Midbrain (tissue), 1 donor: ENCODE measurements around the gene ZNF555.
A peak's percentile ranks its signal among the peaks of the same experiment; 100 is the strongest.
"Not testable (repeated sequence)": the region's sequence is repeated elsewhere in the genome, so short reads cannot be mapped to it uniquely, and the experiment has no call there.

ENCODE experiments used
- DNase-seq: peaks from one replicate; lab custom pipeline; 2025; lab: John Stamatoyannopoulos, UW

Gene ZNF555

DNA sequence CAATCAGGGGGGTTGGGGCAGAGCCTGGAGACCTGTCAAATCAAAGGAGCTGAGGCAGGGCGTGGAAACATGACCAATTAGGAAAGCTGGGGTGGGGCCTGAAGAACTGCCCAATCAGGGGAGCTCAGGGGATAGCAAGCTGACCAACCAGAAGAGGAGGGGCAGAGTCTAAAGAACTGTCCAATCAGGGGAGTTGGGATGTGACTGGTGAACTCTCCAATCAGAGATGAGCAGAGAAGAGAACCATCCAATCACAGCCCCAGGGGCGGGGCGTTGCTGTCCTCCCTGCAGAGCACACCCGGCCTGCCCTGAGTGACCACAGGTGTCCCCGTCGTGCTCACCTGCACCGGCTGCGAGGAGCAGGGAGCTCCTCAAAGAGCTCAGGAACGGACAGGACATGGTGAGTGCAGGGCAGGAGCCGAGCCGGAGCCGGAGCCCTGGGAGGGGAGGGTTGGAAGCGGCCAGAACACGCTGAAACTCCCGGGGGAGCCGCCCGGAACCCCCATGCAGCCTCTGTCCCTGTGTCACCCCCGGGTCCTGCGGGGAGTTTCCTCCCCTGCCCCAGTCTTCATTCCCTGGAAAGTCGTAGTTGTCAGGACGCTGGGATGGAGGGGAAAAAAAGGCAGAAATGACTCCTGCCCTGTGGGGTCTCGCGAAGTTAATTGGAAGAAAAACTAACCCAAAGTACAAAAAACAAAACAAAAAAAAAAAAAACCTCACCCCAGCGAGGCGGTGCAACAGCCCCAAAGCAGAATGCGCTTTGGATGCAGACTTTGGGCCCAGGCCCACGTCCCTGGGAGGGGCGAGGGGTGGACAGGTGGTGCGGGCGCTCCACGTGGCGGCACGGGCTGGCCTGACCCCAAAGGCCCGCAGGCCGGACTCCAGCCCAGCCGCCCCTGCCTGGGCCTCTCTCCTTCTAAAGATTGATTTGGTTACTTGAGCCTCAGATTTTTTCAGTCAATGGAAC, 26.0 kb downstream of the ZNF555 start, which contains the start of gene ZNF556:
Gene ZNF556 (plus strand): TSS at position 311 of the 967 bp plus-strand sequence. CDS start 87 bp downstream, at position 398.
- DNase-seq: peak; percentile 8

GRCh38 chr19:2869618-2870017, 28.3 kb downstream of the ZNF555 start:
- no peak for DNase-seq

- DNase-seq: not testable (repeated sequence)
Observed at GRCh38 chr19:2872175-2872574, 30.9 kb downstream of the ZNF555 start.

GRCh38 chr19:2877398-2878331, 36.4 kb downstream of the ZNF555 start:
- no peak for DNase-seq

- no peak for DNase-seq
Observed at GRCh38 chr19:2883686-2884439, 42.6 kb downstream of the ZNF555 start.

- DNase-seq: no peak
Observed at GRCh38 chr19:2885736-2886135, 44.5 kb downstream of the ZNF555 start.

- DNase-seq: peak; percentile 85
Observed at GRCh38 chr19:2887391-2887914, 46.2 kb downstream of the ZNF555 start.

GRCh38 chr19:2888731-2889224, 47.5 kb downstream of the ZNF555 start:
- DNase-seq: no peak

GRCh38 chr19:2890531-2890930, 49.3 kb downstream of the ZNF555 start:
- DNase-seq: not testable (repeated sequence)

GRCh38 chr19:2896694-2897093, 55.4 kb downstream of the ZNF555 start:
- DNase-seq: no peak

DNA sequence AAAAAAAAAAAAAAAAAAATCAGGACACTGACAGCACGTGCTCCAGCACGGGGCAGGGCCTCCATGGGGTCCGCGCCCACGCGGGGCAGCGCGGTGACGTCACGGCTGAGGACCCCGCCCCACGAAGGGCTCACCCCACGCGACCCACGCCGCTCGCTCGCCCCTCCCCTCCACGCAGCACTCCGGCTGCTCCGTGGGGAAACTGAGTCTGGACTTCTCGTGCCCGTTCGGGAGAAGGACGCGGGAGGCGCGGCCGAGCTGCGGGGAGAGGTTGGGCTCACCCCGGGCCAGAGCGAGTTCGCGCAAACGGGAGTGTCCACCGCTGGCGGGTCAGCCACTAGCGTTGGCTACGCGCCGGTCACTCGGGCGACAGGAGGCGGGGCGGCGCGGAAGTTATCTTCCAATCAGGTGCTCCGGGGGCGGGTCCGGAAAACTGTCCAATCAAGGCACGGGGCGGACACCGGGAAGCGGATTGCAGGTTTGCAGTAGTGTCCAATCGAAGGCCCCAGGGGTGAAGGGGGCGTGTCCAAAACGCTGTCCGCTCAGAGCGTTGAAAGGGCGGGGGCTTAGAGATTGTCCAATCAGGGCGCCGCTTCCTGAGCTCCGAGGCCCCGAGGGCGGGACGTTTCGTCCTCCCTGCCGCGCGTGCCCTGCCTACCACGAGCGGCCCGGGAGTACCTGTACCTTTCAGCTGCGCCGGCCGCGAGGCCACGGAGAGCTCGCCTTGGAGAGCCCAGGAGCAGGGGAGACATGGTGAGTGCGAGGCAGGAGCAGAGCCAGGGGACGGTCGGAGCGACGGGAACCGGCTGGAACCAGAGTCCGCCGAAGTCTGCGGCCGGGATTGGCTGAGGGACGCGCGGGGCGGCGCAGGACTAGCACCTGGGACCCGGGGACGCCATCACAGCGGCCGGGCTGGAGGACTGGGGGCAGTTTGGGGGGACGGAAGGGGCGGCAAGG, 59.3 kb downstream of the ZNF555 start, which contains the start of gene ZNF57:
Gene ZNF57 (plus strand): TSS at position 633 of the 957 bp plus-strand sequence. CDS start 118 bp downstream, at position 751.
- peak; percentile 99 for DNase-seq

DNA sequence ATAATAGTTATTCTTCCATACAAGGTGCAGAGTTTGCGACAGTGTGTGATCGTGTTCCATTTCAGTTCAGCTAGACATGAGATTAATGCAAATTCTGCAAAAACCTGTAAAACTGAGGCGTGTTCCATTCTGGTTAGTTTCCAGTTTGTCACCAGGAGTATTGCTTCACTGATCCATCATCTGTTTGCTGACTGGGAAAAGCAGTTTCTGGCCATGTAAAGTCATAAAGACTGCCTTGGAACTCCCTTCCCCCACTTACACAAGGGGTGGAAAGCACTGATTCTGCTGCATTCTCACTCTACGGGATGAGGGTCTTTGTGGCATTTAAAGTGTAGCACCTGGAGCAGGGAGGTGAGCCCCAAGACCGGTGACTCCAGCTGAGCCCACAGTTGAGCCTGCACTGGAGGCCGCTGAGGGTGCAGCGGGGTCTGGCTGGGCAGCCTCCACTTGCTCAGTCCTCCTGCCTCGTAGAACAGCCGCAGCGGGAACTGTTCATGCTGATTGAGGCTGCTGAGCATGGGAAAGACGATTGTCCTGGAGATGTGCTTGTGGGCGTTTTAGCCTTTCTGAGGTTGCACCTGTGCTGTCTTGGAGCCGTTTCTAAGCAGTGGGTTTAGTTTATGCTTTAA, 61.4 kb downstream of the ZNF555 start:
- no peak for DNase-seq

GRCh38 chr19:2903326-2903725, 62.1 kb downstream of the ZNF555 start:
- not testable (repeated sequence) for DNase-seq

DNA sequence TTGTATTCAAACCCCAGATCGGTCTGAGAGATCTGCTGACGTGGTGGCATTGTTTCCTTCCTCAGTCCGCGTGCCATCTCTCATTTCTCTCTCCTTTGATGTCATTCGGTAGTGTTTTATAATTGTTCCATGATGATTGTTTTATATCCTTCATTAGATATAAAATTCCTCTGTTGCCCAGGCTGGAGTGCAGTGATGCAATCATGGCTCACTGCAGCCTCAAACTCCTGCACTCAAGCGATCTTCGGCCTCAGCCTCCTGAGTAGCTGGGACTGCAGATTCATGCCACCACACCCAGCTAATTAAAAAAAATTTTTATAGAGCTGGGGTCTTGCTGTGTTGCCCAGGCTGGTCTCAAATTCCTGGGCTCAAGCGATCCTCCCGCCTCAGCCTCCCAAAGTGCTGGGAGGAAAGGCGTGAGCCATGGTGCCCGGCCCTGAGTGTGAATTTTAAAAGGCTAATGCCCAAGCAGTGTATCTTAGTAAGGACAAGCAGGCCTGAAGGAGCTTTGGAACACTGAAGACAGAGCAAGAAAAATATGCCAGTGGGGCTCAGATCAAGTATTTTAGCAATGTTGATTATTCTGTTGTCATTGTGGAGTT, 64.7 kb downstream of the ZNF555 start:
- no peak for DNase-seq

GRCh38 chr19:2906631-2907195, 65.4 kb downstream of the ZNF555 start:
- no peak for DNase-seq
